NCI-H524 (cell line): ENCODE measurements around the gene DLG1.

Experiments used
- DNase-seq, 2 experiments: peaks; one replicate each; lab custom pipeline; 2025; lab: John Stamatoyannopoulos, UW

DLG1 gene

GRCh38 chr3:197014024-197014423 lies 284.4 kb downstream of the DLG1 start:
- DNase-seq, result peak in 1 of 2 experiments; percentile 73

DNA sequence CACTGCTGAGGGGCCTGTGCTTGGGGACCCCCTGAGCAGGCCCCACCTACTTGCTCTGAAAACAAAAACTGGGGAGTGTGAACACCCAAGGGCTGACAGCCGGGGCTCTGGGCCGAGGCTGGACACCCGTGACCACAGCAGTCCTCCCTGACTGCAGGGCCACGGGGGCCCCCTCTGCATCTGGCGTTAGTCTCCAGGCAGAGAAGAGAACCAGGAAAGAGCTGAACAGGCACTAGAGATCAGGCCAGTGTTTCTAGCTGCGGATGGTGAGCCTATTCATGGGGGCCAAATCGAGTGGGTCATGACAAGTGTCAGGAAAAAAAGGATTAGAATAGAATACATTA lies 285.9 kb downstream of the DLG1 start:
- DNase-seq, result no peak

DNA sequence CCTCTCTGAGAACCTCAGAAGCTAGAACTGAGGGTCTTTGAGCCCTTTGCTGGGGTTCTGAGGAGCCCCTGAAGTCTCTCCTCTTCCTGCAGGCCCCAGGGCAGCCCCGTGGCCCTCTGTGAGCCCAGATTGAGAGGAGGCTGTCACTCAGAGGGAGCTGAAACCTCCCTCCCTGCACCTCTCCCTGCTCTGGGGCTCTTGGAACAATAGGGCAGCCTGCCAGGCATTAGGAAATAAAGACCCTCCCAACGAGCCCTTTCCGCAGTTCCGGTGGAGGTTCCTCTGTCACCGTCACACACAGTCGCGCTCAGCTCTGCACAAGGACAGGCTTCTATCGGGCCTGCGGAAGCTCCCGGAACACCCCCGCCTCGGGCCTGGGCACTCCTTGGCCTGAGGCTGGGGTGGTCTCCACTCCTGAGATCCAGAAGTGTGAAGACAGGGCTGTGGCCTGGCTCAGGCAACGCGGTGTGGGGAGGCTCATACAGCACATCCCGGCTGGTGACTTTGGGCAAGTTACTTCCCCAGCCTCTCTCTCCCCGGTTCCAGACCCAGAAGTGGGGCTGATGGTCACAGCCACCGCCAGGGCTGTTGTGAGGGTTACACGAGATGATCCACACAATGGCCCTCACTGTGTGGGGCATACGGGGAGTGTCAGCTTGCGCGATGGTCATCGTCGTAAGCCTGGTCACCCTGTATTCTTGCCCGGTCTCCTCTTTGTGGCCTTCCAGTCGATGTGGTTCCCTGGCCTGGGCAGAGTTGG lies 286.5 kb downstream of the DLG1 start:
- no peak for DNase-seq

DNA sequence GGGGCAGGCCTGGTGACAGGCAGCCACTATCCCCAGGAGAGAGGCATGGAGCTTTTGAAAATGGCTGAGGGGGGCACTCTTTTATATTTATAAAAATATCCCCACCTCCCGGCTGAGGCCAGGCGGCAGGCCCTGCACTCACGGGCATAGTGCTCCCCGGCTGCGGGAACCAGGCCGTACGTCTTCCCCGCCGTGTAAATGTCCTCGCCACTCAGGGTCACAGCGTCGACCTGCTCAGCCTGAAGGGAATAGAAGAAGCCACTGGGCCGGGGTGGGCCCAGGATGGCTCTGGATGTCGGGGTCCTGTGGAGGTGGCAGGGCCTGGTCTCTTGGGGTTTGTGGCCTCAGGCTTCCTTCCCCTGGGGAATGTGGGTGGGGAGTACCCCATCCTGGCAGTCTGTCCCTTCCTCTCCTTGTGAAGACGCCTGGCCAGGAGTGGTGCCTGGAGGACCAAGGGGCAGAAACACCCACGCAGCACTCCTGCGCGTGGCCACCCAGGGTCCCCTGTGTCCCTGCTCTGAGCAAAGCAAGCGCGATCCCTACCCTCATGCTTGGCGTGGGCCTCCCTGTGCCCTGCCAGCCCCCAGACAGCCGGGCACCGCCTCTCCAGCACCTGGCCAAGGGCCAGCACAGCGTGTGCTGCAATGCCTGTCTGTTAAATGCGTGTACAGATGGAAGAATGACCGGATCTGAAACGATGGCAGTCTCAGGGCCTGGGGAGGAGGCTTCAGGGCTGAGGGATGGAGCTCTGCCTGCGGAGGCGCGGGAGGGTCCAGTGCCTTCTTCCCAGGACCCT lies 287.7 kb downstream of the DLG1 start:
- DNase-seq, result peak; percentile 51 to 77

- no peak for DNase-seq
These were observed 288.8 kb downstream of the DLG1 start for GRCh38 chr3:197009532-197010019.

- DNase-seq, result no peak
These were observed 289.8 kb downstream of the DLG1 start for GRCh38 chr3:197008436-197009209.

GRCh38 chr3:197007953-197008352 lies 290.5 kb downstream of the DLG1 start:
- no peak for DNase-seq

- DNase-seq, result no peak
These were observed 291.0 kb downstream of the DLG1 start for GRCh38 chr3:197007296-197007940.

- no peak for DNase-seq
These were observed 291.6 kb downstream of the DLG1 start for GRCh38 chr3:197006860-197007259.

GRCh38 chr3:197006446-197006845 lies 292.0 kb downstream of the DLG1 start:
- DNase-seq, result no peak

DNA sequence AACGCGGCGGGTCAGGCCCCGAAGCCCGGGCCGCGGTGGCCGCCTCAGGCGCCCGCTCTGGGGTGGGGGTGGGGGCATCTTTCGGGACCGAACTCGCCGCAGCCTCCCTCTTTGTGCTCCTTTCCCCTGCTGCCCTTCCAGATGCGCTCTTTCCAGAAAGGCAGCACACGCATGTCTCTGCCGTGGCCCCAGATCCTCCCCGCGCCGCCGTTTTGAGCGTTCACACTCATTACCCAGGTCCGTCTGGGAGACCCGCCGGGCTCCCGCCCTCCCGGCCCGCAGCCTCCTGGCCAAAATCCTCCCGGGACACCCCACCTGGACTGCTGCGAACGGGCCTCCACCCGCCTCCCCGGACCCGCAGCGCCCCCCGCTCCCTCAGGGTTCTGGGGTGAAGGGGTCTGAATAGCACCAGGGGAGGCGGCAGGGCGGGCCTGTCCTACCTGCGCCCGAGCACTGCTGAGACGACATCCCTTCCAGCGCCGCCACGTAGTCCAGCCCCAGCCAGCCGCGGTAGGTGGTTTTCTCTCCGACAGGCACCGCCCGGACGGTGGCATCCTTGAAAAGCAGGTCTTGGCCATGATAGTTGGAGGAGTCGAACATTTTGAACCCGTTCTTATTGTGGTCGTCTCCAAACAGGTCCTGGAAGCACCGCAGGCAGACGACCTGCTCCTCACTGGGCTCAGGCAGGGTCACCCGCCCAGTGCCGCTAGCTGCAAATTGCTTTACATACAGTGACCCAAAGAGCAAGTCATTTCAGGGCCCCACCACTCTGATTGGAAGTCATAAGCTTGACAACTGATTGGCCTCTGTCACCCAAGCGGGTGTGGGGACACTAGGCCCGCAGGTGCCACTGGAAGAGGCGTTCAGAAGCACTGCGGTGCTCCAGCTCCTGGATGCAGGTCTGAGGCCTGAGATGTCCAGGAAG lies 294.7 kb downstream of the DLG1 start:
- DNase-seq, result peak in 1 of 2 experiments; percentile 39

GRCh38 chr3:197002701-197003454 lies 295.5 kb downstream of the DLG1 start:
- DNase-seq, result peak; percentile 67 to 83

DNA sequence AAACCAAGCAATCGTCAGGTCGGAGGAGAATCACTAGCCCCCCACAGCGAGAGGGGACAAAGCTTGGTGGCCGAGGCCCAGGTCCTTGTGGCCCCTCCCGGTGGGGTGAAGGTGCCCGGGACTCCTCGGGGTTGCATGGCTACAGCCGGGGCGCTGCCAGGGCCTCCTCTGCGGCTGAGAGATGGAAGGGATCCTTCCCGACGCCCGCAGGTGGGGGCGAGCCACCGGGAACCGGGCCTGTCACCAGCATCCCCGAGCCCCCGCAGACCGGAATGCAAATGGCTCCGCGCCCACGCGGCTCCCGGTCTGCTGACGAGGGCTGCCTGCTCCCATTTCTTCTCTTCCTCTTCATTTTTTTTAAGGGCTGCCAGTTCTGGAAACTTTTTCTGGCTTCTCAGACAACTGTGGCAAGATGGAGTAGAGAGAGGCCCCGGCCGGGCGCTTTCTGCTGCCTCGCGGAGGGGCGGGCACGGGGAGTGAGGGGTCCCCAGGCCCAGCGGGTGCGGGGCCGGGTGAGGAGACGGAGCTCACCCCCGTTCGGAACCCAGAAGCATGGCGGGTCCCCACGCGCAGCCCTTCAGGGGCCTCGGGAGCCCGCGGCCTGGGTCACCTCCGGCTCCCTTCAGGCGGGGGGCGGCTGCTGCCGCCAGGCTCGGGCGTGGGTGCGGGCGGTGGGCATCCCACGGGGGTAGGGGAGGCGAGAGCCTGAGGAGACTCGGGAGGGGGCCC lies 296.3 kb downstream of the DLG1 start:
- no peak for DNase-seq

GRCh38 chr3:197001106-197001971 lies 297.1 kb downstream of the DLG1 start:
- DNase-seq, result no peak

- no peak for DNase-seq
These were observed 298.2 kb downstream of the DLG1 start for GRCh38 chr3:197000211-197000610.

DNA sequence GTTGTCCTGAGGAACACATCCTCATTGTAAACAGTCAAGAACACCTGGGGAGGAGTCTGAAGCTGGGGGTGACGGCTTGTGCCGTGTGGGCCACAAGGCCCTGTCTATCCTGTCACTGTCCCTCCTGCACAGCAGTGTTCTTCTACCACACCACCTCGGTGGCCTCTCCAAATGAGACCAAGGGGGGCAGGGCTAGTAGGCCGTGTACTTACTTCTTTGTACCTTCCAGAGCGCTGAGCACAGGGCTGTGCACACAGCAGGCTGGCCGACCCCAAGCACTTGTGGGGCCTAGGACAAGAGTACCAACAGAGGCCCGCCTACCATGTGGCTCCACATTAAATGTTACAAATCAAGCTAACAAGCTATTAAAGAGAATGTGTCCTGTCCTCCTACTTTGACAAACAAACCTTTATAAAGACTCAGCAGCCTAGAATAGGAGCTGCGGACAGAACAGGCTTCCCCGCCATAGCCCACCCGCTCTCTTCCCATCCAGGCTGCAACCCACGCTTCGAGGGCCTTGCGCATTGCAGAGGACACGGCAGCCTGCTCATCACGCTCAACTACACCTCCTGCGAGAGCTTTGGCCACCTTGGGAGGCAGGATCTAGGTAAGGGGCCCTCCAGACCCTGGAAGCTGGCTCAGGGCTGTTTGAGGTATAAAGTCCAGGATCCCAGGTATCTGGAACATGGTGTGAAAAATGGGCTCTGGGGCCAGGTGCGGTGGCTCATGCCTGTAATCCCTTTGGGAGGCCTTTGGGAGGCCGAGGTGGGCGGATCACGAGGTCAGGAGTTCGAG lies 299.2 kb downstream of the DLG1 start:
- no peak for DNase-seq

GRCh38 chr3:196997311-196997710 lies 301.1 kb downstream of the DLG1 start:
- DNase-seq, result no peak
